Adrenal gland (tissue), 12 donors: ENCODE data around the gene TRAPPC14. TPM values are rescaled to one million over a fixed set of nuclear protein-coding genes. Genes with fewer than 3 reads are reported as not detected.
"Not testable (repeated sequence)": the region's sequence is repeated elsewhere in the genome, so short reads cannot be mapped to it uniquely, and the experiment has no call there.

Experiments
- DNase-seq, 7 donors: peaks; one replicate each; pipeline ENCODE4 v3.0.0-alpha.2; 2019 to 2020
- H3K27ac ChIP-seq, 5 donors: fragments of 200-600 bp; sonication (generic) in 4 of 5; 1 replicate in 3 of 5; 2 replicates in 2 of 5; pipeline versions ENCODE4 v1.5.1 to v1.8.0; 2016 to 2020; ENCODE audit warnings: mild to moderate bottlenecking in 1 of 5
- H3K27me3 ChIP-seq: fragments of 200-600 bp; 2 replicates; pipeline ENCODE4 v1.8.0; 2021
- H3K36me3 ChIP-seq, 2 donors: fragments of 200-600 bp; replicated peaks in 1 of 2; 1 replicate in 1 of 2; 2 replicates in 1 of 2; pipeline versions ENCODE4 v1.5.1 to v1.8.0; 2018 to 2022
- H3K4me1 ChIP-seq, 2 donors: fragments of 200-600 bp; replicated peaks in 1 of 2; 1 replicate in 1 of 2; 2 replicates in 1 of 2; pipeline versions ENCODE4 v1.5.1 to v1.8.0; 2018 to 2021
- H3K4me3 ChIP-seq, 4 donors: fragments of 200-600 bp; sonication (generic) in 3 of 4; one replicate each; pipeline ENCODE4 v1.5.1; 2016 to 2018
- H3K9me3 ChIP-seq, 3 donors: fragments of 200-600 bp; sonication (generic) in 1 of 3; replicated peaks in 1 of 3; 1 replicate in 2 of 3; 2 replicates in 1 of 3; pipeline versions ENCODE4 v1.5.1 to v1.8.0; 2016 to 2021
- CTCF ChIP-seq, 6 experiments: fragments of 450-650 bp in 4 of 6; fragments of 200-600 bp in 2 of 6; sonication (generic) in 1 of 6; IDR thresholded peaks; 1 replicate in 5 of 6; 2 replicates in 1 of 6; pipeline versions ENCODE4 v1.5.1 to v1.8.0; 2016 to 2021; ENCODE audit warnings: antibody characterized with exemption in 6 of 6, mild to moderate bottlenecking in 2 of 6, moderate library complexity in 1 of 6
- POLR2A ChIP-seq, 2 donors: fragments of 450-650 bp; IDR thresholded peaks; one replicate each; pipeline ENCODE4 v1.6.1; 2017; ENCODE audit warnings: antibody characterized with exemption in 2 of 2, mild to moderate bottlenecking in 2 of 2, moderate library complexity in 1 of 2
- WGBS, 4 donors: extraction: QIAGEN DNeasy Blood & Tissue Kit in 2 of 4; methylation state at CpG; one replicate each; pipeline versions ENCODE4 v1.1.5 to v1.1.7; 2013 to 2017; 5-methylcytosine and 5-hydroxymethylcytosine counted together
- intact Hi-C, 2 donors: fragments of 100-400 bp; cut with DNase I; formaldehyde crosslinking; loops; one replicate each; pipeline versions ENCODE4 v1.14.1 to v1.15.0; 2022 to 2023
- polyA plus RNA-seq, 3 donors: library from polyadenylated mRNA; stranded (reverse); fragments of 200-250 nt in 2 of 3; fragments of 350-450 nt in 1 of 3; fragmentation: Illumina TruSeq in 1 of 3; extraction: RNeasy Lipid Tissue Mini Kit (QIAGEN cat#74804) in 1 of 3; gene quantifications; one replicate each; pipeline ENCODE4 v1.2.3, GENCODE V29; 2013 to 2014
- total RNA-seq, 9 donors: library from RNA; depleted of rRNA in 4 of 9; stranded (reverse); fragments of >200 nt in 4 of 9; fragments of 120-200 nt in 1 of 9; fragmentation: NEBNext Ultra II Directional in 1 of 9; extraction: Animal tissue kit (Norgen Biotek cat#: 25700) in 1 of 9; gene quantifications; one replicate each; pipeline versions ENCODE4 v1.1.0 to v1.2.4, GENCODE V29; 2013 to 2023
- donor health status: healthy with polysubstance abuse.
- donor health status: Bipolar disorder and iron deficiency.
- donor health status: DM: yes; HTN: yes; CAD: no.
- donor health status: DM: no; HTN: no; CAD: no.
- donor health status: DM: no; HTN: no; CAD: no.
- donor health status: DM: yes; HTN: yes; CAD: no.

The TRAPPC14 gene
- total and polyA plus RNA-seq, 12 donors: 4.3 to 57.7 (median 17.5) TPM

DNA sequence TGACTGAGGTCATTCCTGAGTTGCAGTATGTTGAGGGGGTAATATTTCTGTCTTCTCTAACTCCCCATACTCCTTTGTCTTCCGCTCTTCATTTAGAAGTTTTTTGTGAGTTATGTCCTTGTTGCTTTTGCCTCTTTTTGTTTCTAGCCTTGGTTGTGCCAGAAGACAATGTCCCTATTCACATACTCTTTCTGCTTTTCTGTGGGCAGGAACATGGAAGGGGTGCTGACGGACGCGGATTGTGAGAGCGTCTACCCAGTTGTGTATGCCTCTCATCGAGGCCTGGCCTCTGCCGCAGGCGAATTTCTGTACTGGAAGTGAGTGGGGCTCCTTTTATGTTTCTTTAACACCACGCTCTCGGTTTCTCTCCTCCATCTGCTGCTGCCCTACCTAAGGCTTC is 39.7 kb upstream of the TRAPPC14 start:
- Histone ChIP-seq H3K27ac (no peak overlapping the region), H3K9me3 (no peaks in the 10 kb centered on the region), H3K4me1 (no peaks in the 10 kb centered on the region), H3K27me3 (no peaks in the 10 kb centered on the region), H3K4me3 (no peak overlapping the region), H3K36me3 (no peaks in the 10 kb centered on the region)
- peak in 1 of 7 donors; percentile 17 for DNase-seq
- WGBS, 4 donors: 87 to 93% (median 92%) methylated on average over 10 of the region's 10 CpGs
- intact Hi-C loops: no loop called here
- no peak for TF ChIP-seq CTCF (IDR thresholded peaks at IDR 0.05)

DNA sequence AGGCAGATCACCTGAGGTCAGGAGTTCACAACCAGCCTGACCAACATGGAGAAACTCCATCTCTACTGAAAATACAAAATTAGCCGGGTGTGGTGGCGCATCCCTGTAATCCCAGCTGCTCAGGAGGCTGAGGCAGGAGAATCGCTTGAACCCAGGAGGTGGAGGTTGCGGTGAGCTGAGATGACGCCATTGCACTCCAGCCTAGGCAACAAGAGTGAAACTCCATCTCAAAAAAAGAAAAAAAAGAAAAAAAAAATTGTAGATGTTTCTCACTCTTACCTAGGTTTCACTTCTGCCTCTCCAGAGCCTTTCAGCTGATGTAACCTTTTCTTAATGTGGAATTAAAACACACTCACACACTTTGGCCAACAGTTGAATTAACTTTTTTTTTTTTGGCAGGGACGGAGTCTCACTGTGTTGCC is 37.4 kb upstream of the TRAPPC14 start:
- H3K9me3 ChIP-seq, H3K36me3 ChIP-seq, intact Hi-C loops, H3K27ac ChIP-seq, H3K27me3 ChIP-seq, H3K4me3 ChIP-seq, H3K4me1 ChIP-seq: not testable (repeated sequence)
- DNase-seq: peak in 1 of 7 donors; percentile 21
- 91 to 97% (median 96%) methylated on average over 6 of the region's 6 CpGs for WGBS, 4 donors

- Histone ChIP-seq H3K4me1 (no peaks in the 10 kb centered on the region), H3K4me3 (no peak overlapping the region), H3K36me3 (no peaks in the 10 kb centered on the region), H3K27me3 (no peaks in the 10 kb centered on the region), H3K9me3 (no peaks in the 10 kb centered on the region), H3K27ac (no peak overlapping the region)
- intact Hi-C loops: no loop called here
- WGBS, 4 donors: 82 to 97% (median 84%) methylated on average over 2 of the region's 2 CpGs
- TF ChIP-seq POLR2A (IDR thresholded peaks at IDR 0.05): no peak
- no peak for TF ChIP-seq CTCF (IDR thresholded peaks at IDR 0.05)
- DNase-seq: no peak
Measured at GRCh38 chr7:100195222-100195621, 36.7 kb upstream of the TRAPPC14 start.

GRCh38 chr7:100192969-100193368 is 34.4 kb upstream of the TRAPPC14 start:
- Histone ChIP-seq H3K27me3 (no peaks in the 10 kb centered on the region), H3K4me1 (no peaks in the 10 kb centered on the region), H3K27ac (no peak overlapping the region), H3K9me3 (no peaks in the 10 kb centered on the region), H3K4me3 (no peak overlapping the region), H3K36me3 (no peaks in the 10 kb centered on the region)
- no peak for DNase-seq
- no peak for TF ChIP-seq CTCF (IDR thresholded peaks at IDR 0.05)
- TF ChIP-seq POLR2A (IDR thresholded peaks at IDR 0.05): no peak
- intact Hi-C loops: no loop called here
- WGBS, 4 donors: 76 to 96% (median 91%) methylated on average over 3 of the region's 3 CpGs

- H3K27me3 ChIP-seq, H3K9me3 ChIP-seq, H3K36me3 ChIP-seq, intact Hi-C loops, H3K4me3 ChIP-seq, H3K27ac ChIP-seq, H3K4me1 ChIP-seq: not testable (repeated sequence)
- 92 to 97% (median 93%) methylated on average over 6 of the region's 6 CpGs for WGBS, 4 donors
- peak in 1 of 7 donors; percentile 6 for DNase-seq
Measured at GRCh38 chr7:100192281-100192862, 33.8 kb upstream of the TRAPPC14 start.
